Endothelial cell of umbilical vein (primary cell): ENCODE measurements around the gene SEC22C. TPM values are rescaled to one million over a fixed set of nuclear protein-coding genes. Genes with fewer than 3 reads are reported as not detected.

ENCODE experiments used
- BruUV-seq: library from RNA; stranded (reverse); fragments of 400-500 nt; replicated peaks from 2 replicates; lab custom pipeline; 2021; lab: Mats Ljungman, UMichigan
- CTCF ChIA-PET: fragments of 300-600, 350-600 bp; sonication (Branson Sonifier 250); formaldehyde crosslinking; loops from one replicate; lab custom pipeline; 2021; ENCODE audit warnings: antibody characterized with exemption, inconsistent platforms; lab: Charles Lee
- POLR2A ChIA-PET: fragments of 300-600, 350-600 bp; sonication (Branson Sonifier 250); formaldehyde crosslinking; loops from one replicate; lab custom pipeline; 2021; ENCODE audit warnings: antibody characterized with exemption, inconsistent platforms; lab: Charles Lee
- DNase-seq: peaks from one replicate; pipeline ENCODE4 v3.0.0-alpha.2; 2011; ENCODE audit warnings: low read depth, low spot score
- FAIRE-seq: peaks from 2 replicates; lab custom pipeline; 2011; peaks lifted over from hg19 to GRCh38; lab: Jason Lieb, UNC
- H2AFZ ChIP-seq: 2 replicates; pipeline ENCODE4 v1.6.0; 2012; ENCODE audit warnings: low read depth, low read length, control low read depth, inconsistent platforms
- H3K27ac ChIP-seq: 2 replicates; pipeline ENCODE4 v1.5.1; 2011; ENCODE audit warnings: low read depth, mild to moderate bottlenecking, control low read depth, low read length, moderate library complexity; ENCODE audit not compliant: insufficient read depth
- H3K27me3 ChIP-seq, 2 experiments: 2 replicates each; pipeline versions ENCODE4 v1.6.0 to v1.6.1; 2011; ENCODE audit warnings: low read length in 2 of 2, mixed read lengths in 1 of 2; ENCODE audit not compliant: control insufficient read depth in 2 of 2, insufficient read depth in 2 of 2
- H3K36me3 ChIP-seq, 2 experiments: 2 replicates in 1 of 2; 3 replicates in 1 of 2; pipeline ENCODE4 v1.5.1; 2011; ENCODE audit warnings: low read length in 2 of 2, mild to moderate bottlenecking in 1 of 2, moderate library complexity in 1 of 2; ENCODE audit not compliant: control insufficient read depth in 2 of 2, insufficient read depth in 2 of 2; ENCODE audit errors: extremely low read depth in 1 of 2
- H3K4me1 ChIP-seq: 3 replicates; pipeline ENCODE4 v1.5.1; 2011; ENCODE audit warnings: mild to moderate bottlenecking, low read length; ENCODE audit not compliant: control insufficient read depth, insufficient read depth; ENCODE audit errors: extremely low read depth
- H3K4me2 ChIP-seq: 2 replicates; pipeline ENCODE4 v1.6.1; 2011; ENCODE audit warnings: low read length, control low read depth, mixed read lengths; ENCODE audit not compliant: insufficient read depth
- H3K4me3 ChIP-seq, 3 experiments: fragments of 200-600 bp in 1 of 3; sonication (generic), shearing (Covaris generic) in 1 of 3; replicated peaks in 1 of 3; 2 replicates each; pipeline ENCODE4 v1.5.1; 2011 to 2016; ENCODE audit warnings: control low read depth in 3 of 3, low read length in 3 of 3, mild to moderate bottlenecking in 2 of 3, inconsistent platforms in 1 of 3, low read depth in 1 of 3, moderate library complexity in 1 of 3; ENCODE audit not compliant: insufficient read depth in 1 of 3
- H3K79me2 ChIP-seq: 2 replicates; pipeline ENCODE4 v1.6.0; 2012; ENCODE audit warnings: low read length, inconsistent platforms; ENCODE audit not compliant: control insufficient read depth, insufficient read depth
- H3K9ac ChIP-seq: replicated peaks from 2 replicates; pipeline ENCODE3; 2011; ENCODE audit warnings: low read length, control low read depth; ENCODE audit not compliant: insufficient read depth; ENCODE audit errors: extremely low read depth
- H3K9me1 ChIP-seq: replicated peaks from 3 replicates; pipeline ENCODE4 v1.6.0; 2011; ENCODE audit warnings: mild to moderate bottlenecking, low read length; ENCODE audit not compliant: control insufficient read depth, insufficient read depth; ENCODE audit errors: extremely low read depth
- H3K9me3 ChIP-seq: replicated peaks from 2 replicates; pipeline ENCODE4 v1.5.1; 2012; ENCODE audit warnings: low read length, inconsistent platforms; ENCODE audit not compliant: control insufficient read depth, insufficient read depth
- H4K20me1 ChIP-seq: replicated peaks from 2 replicates; pipeline ENCODE3; 2011; ENCODE audit warnings: mild to moderate bottlenecking, low read length; ENCODE audit not compliant: control insufficient read depth, insufficient read depth; ENCODE audit errors: extremely low read depth
- EZH2 ChIP-seq: IDR thresholded peaks from 2 replicates; pipeline ENCODE4 v1.6.1; 2012; ENCODE audit warnings: borderline replicate concordance, low read depth, mild to moderate bottlenecking, moderate library complexity, low read length, inconsistent platforms; ENCODE audit not compliant: severe bottlenecking
- FOS ChIP-seq: IDR thresholded peaks from 2 replicates; pipeline ENCODE4 v1.6.1; 2011; ENCODE audit warnings: mild to moderate bottlenecking, low read length, moderate library complexity, borderline replicate concordance; ENCODE audit not compliant: insufficient read depth
- GATA2 ChIP-seq: IDR thresholded peaks from 2 replicates; pipeline ENCODE4 v1.7.0; 2011; ENCODE audit warnings: low read depth, mild to moderate bottlenecking, moderate library complexity, mixed read lengths, low read length; ENCODE audit not compliant: insufficient read length, insufficient read depth
- JUN ChIP-seq: IDR thresholded peaks from 2 replicates; pipeline ENCODE4 v1.6.1; 2011; ENCODE audit warnings: borderline replicate concordance, low read depth; ENCODE audit not compliant: insufficient read length, insufficient read depth
- MYC ChIP-seq: IDR thresholded peaks from one replicate; pipeline ENCODE4 v1.6.1; 2011; ENCODE audit warnings: mild to moderate bottlenecking, low read depth, low read length
- POLR2A ChIP-seq: IDR thresholded peaks from 2 replicates; pipeline ENCODE4 v1.6.1; 2012; ENCODE audit warnings: low read depth, mild to moderate bottlenecking, control low read depth, low read length
- POLR2AphosphoS5 ChIP-seq: IDR thresholded peaks from 2 replicates; pipeline ENCODE4 v1.6.1; 2012; ENCODE audit warnings: low read depth, mild to moderate bottlenecking, control low read depth, low read length, moderate library complexity; ENCODE audit not compliant: insufficient read depth
- dilution Hi-C: fragments of 300-500 bp; cut with MboI; formaldehyde crosslinking; loops from one replicate; pipeline ENCODE4 v1.15.0; 2019; ENCODE audit warnings: low sequenced_read_pairs; ENCODE audit not compliant: extremely low pct_ligation_motif_present
- intact Hi-C: fragments of 100-400 bp; cut with micrococcal nuclease; formaldehyde crosslinking; loops from one replicate; pipeline ENCODE4 v1.10.0; 2022
- polyA plus RNA-seq, 4 experiments: library from polyadenylated mRNA; depleted of rRNA in 3 of 4; stranded (reverse) in 3 of 4; unstranded in 1 of 4; fragments of >200 nt; gene quantifications; 2 replicates each; pipeline versions ENCODE4 v1.2.1 to v1.2.3, GENCODE V29; 2011 to 2012; ENCODE audit warnings: missing spikeins in 1 of 4
- total RNA-seq: library from RNA; stranded (reverse); gene quantifications from 2 replicates; pipeline ENCODE4 v1.2.3, GENCODE V29; 2021
- TF ChIP-seq, protein P1 (sequence below): IDR thresholded peaks from 2 replicates; pipeline ENCODE4 v1.6.1; 2011; ENCODE audit not compliant: insufficient read depth, insufficient read length
- TF ChIP-seq, protein P2 (sequence below), 2 donors: IDR thresholded peaks; 1 replicate in 1 of 2; 2 replicates in 1 of 2; pipeline ENCODE4 v1.5.1; 2011; ENCODE audit warnings: low read length in 2 of 2, mild to moderate bottlenecking in 2 of 2, moderate library complexity in 2 of 2, control low read depth in 1 of 2, inconsistent platforms in 1 of 2, low read depth in 1 of 2; ENCODE audit not compliant: insufficient read depth in 1 of 2; ENCODE audit errors: extremely low read depth in 1 of 2

Gene SEC22C
- total and polyA plus RNA-seq, 2 donors (not counting 3 experiments of a cell fraction or from before 2014, with no cell fraction given): 43.9 to 61.9 TPM

DNA sequence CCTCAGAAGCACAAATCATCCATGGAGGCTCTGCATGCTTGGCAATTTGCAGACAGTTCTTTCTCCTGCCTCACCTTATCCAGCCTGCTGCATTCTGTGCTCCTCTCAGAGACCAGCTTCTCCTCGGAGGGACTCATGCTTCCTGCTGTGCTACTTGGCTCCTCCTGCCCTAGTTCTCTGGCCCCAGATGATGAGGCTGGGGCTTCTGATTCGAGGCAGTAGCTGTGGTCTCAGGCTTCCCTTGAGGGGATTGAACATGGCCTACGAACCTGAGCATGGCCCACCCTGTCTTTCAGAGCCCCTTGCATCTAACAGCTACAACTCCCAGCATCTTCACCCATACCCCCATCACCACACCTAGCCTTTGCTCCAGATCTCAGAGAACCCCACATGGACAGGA is 72.7 kb downstream of the SEC22C start:
- Histone ChIP-seq H2AFZ (no peak overlapping the region), H3K27ac (no peak overlapping the region), H3K4me1 (no peaks in the 10 kb centered on the region), H3K9me1 (no peaks in the 10 kb centered on the region), H3K4me2 (no peak overlapping the region), H3K36me3 (no peaks in the 10 kb centered on the region), H3K9me3 (no peaks in the 10 kb centered on the region), H3K9ac (no peak overlapping the region), H3K79me2 (no peaks in the 10 kb centered on the region), H3K4me3 (no peak overlapping the region), H3K27me3 (peaks cover 10 to 18% of the 10 kb centered on the region in 2 experiments), H4K20me1 (no peaks in the 10 kb centered on the region)
- intact Hi-C loops: no loop called here
- ChIA-PET CTCF (interaction anchor here (1.8 kb wide), 1 partner anchor 27 kb away, joined by 4 read pairs; no protein-coding TSS in a partner anchor), POLR2A (no interaction called here)
- dilution Hi-C loops: no loop called here
- DNase-seq (no peak), FAIRE-seq (no peak)
- TF ChIP-seq JUN (no peak), GATA2 (no peak), POLR2A (no peak), FOS (no peak), MYC (no peak), EZH2 (no peak), POLR2AphosphoS5 (no peak)
- TF ChIP-seq, protein P1, sequence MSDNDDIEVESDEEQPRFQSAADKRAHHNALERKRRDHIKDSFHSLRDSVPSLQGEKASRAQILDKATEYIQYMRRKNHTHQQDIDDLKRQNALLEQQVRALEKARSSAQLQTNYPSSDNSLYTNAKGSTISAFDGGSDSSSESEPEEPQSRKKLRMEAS: no peak
- TF ChIP-seq, protein P2, sequence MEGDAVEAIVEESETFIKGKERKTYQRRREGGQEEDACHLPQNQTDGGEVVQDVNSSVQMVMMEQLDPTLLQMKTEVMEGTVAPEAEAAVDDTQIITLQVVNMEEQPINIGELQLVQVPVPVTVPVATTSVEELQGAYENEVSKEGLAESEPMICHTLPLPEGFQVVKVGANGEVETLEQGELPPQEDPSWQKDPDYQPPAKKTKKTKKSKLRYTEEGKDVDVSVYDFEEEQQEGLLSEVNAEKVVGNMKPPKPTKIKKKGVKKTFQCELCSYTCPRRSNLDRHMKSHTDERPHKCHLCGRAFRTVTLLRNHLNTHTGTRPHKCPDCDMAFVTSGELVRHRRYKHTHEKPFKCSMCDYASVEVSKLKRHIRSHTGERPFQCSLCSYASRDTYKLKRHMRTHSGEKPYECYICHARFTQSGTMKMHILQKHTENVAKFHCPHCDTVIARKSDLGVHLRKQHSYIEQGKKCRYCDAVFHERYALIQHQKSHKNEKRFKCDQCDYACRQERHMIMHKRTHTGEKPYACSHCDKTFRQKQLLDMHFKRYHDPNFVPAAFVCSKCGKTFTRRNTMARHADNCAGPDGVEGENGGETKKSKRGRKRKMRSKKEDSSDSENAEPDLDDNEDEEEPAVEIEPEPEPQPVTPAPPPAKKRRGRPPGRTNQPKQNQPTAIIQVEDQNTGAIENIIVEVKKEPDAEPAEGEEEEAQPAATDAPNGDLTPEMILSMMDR (IDR thresholded peaks at IDR 0.05; ENCODE audit: extremely low read depth in 1 of 2, insufficient read depth in 1 of 2, low read depth in 1 of 2, low read length in 2 of 2): no peak
- no TSS peak for BruUV-seq
